PC-9 (cell line): ENCODE results near the gene MS4A6A. TPM values are rescaled to one million over a fixed set of nuclear protein-coding genes. Genes with fewer than 3 reads are reported as not detected.
"Not testable (repeated sequence)": the region's sequence is repeated elsewhere in the genome, so short reads cannot be mapped to it uniquely, and the experiment has no call there.

Source experiments
- BruUV-seq: library from RNA; stranded (reverse); fragments of 400-500 nt; replicated peaks from 2 replicates; lab custom pipeline; 2021; lab: Mats Ljungman, UMichigan
- CTCF ChIA-PET: fragments of 300-600 bp; sonication (Branson Sonifier 250); formaldehyde crosslinking; loops from one replicate; lab custom pipeline; 2022; ENCODE audit warnings: antibody characterized with exemption; lab: Charles Lee
- POLR2A ChIA-PET: fragments of 300-600 bp; sonication (Branson Sonifier 250); formaldehyde crosslinking; loops from one replicate; lab custom pipeline; 2022; ENCODE audit warnings: antibody characterized with exemption; ENCODE audit not compliant: unreplicated experiment; lab: Charles Lee
- DNase-seq, 2 experiments: peaks; one replicate each; pipeline versions ENCODE4 v3.0.0 to v3.0.0-alpha.2; 2015 to 2022; ENCODE audit warnings: mixed read lengths in 1 of 2
- H2AFZ ChIP-seq: fragments of 200-600 bp; sonication (generic); 2 replicates; pipeline ENCODE4 v1.8.1; 2017; ENCODE audit warnings: antibody characterized with exemption
- H3F3A ChIP-seq: fragments of 200-600 bp; sonication (generic); 2 replicates; pipeline ENCODE4 v1.8.1; 2017; ENCODE audit warnings: antibody characterized with exemption, mild to moderate bottlenecking, low read depth; ENCODE audit not compliant: insufficient read depth
- H3K27ac ChIP-seq: fragments of 200-600 bp; sonication (generic); 2 replicates; pipeline ENCODE4 v1.6.1; 2016; ENCODE audit warnings: mixed run types
- H3K27me3 ChIP-seq: fragments of 200-600 bp; sonication (generic); 2 replicates; pipeline ENCODE4 v1.6.1; 2016; ENCODE audit warnings: low read depth, mixed run types; ENCODE audit not compliant: insufficient read depth
- H3K36me3 ChIP-seq: fragments of 200-600 bp; sonication (generic); 2 replicates; pipeline ENCODE4 v1.6.1; 2016; ENCODE audit warnings: low read depth, mixed run types
- H3K4me1 ChIP-seq: fragments of 200-600 bp; sonication (generic); replicated peaks from 2 replicates; pipeline ENCODE4 v1.6.1; 2016; ENCODE audit warnings: mixed run types; ENCODE audit not compliant: insufficient read depth
- H3K4me2 ChIP-seq: fragments of 200-600 bp; sonication (generic); 2 replicates; pipeline ENCODE4 v1.6.1; 2017; ENCODE audit warnings: mixed run types
- H3K4me3 ChIP-seq: fragments of 200-600 bp; sonication (generic); 2 replicates; pipeline ENCODE4 v1.6.1; 2016; ENCODE audit warnings: mixed run types
- H3K79me2 ChIP-seq: fragments of 200-600 bp; sonication (generic); 2 replicates; pipeline ENCODE4 v1.6.1; 2017; ENCODE audit warnings: low read depth, mixed run types
- H3K9me2 ChIP-seq: fragments of 200-600 bp; sonication (generic); 2 replicates; pipeline ENCODE4 v1.8.1; 2017; ENCODE audit warnings: mild to moderate bottlenecking; ENCODE audit not compliant: insufficient read depth
- H3K9me3 ChIP-seq: fragments of 200-600 bp; sonication (generic); 2 replicates; pipeline ENCODE4 v1.8.1; 2016; ENCODE audit warnings: low read depth; ENCODE audit not compliant: insufficient read depth
- H4K20me1 ChIP-seq: fragments of 200-600 bp; sonication (generic); 2 replicates; pipeline ENCODE4 v1.8.1; 2017; ENCODE audit not compliant: insufficient read depth
- CTCF ChIP-seq: fragments of 200-600 bp; sonication (generic); conservative IDR thresholded peaks from 2 replicates; pipeline ENCODE4 v1.6.1; 2017; ENCODE audit warnings: mixed run types, antibody characterized with exemption, mild to moderate bottlenecking, moderate library complexity
- EZH2 ChIP-seq: fragments of 200-600 bp; sonication (generic); IDR thresholded peaks from 2 replicates; pipeline ENCODE4 v1.8.0; 2017; ENCODE audit warnings: antibody characterized with exemption, low read depth
- intact Hi-C: fragments of 100-400 bp; cut with micrococcal nuclease; formaldehyde crosslinking; loops from one replicate; pipeline ENCODE4 v1.10.0; 2022; ENCODE audit not compliant: unreplicated experiment
- total RNA-seq: library from RNA; stranded (reverse); gene quantifications from 2 replicates; pipeline ENCODE4 v1.2.3, GENCODE V29; 2021

Gene MS4A6A
- total RNA-seq, 1 experiment from 2014 or later = not detected

GRCh38 chr11:60193687-60194433 is 11.0 kb upstream of the MS4A6A start:
- Histone ChIP-seq H3K27me3 (no peaks in the 10 kb centered on the region), H3K4me2 (no peak overlapping the region), H3K9me3 (no peaks in the 10 kb centered on the region), H3K79me2 (no peaks in the 10 kb centered on the region), H3K4me1 (no peaks in the 10 kb centered on the region), H3K36me3 (no peaks in the 10 kb centered on the region), H3K9me2 (no peaks in the 10 kb centered on the region), H4K20me1 (no peaks in the 10 kb centered on the region), H3K27ac (no peak overlapping the region), H2AFZ (no peak overlapping the region), H3F3A (no peaks in the 10 kb centered on the region), H3K4me3 (no peak overlapping the region)
- POLR2A ChIA-PET = no interaction called here
- TF ChIP-seq EZH2 (no peak), CTCF (peak; percentile 91)
- intact Hi-C loops = loop anchor here (2.0 to 5.0 kb wide), 2 partner anchors 272 to 371 kb away; no protein-coding TSS in a partner anchor
- BruUV-seq = no TSS peak
- DNase-seq = peak; percentile 43 to 51
- CTCF ChIA-PET = no interaction called here

- H3K4me2 ChIP-seq, CTCF ChIA-PET, H4K20me1 ChIP-seq, H3K4me3 ChIP-seq, H3K79me2 ChIP-seq, H3F3A ChIP-seq, H3K27me3 ChIP-seq, H3K36me3 ChIP-seq, H3K4me1 ChIP-seq, BruUV-seq, H2AFZ ChIP-seq, H3K9me2 ChIP-seq, POLR2A ChIA-PET, H3K27ac ChIP-seq, DNase-seq, H3K9me3 ChIP-seq: not testable (repeated sequence)
- intact Hi-C loops = loop anchor here (2.0 to 5.0 kb wide), 2 partner anchors 270 to 370 kb away; no protein-coding TSS in a partner anchor
Measured at GRCh38 chr11:60192564-60192963, 9.7 kb upstream of the MS4A6A start.

DNA sequence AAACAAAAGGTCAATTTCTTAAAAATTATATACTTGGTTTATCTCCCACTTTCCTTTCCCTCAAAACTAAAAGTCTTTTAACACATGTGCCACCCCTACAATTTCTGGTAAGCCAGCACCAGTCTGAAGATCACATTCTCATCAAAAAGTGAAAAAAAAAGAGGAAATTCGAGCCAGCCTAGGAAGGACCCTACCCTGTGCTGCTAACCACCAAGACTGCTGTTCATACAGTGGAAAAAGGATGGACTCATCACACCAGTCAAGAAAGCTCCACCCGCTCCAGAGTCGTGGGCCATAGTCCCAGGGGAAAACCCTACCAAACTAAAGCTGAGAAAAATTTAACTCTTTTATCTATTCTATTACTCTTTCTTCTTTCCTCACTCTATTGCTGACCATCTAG is 5.6 kb upstream of the MS4A6A start:
- H3K9me3 ChIP-seq, POLR2A ChIA-PET, H3K79me2 ChIP-seq, H3K36me3 ChIP-seq, H3K4me1 ChIP-seq, H3K27me3 ChIP-seq, H2AFZ ChIP-seq, DNase-seq, intact Hi-C loops, H3F3A ChIP-seq, H4K20me1 ChIP-seq, H3K27ac ChIP-seq, H3K4me3 ChIP-seq, H3K9me2 ChIP-seq, CTCF ChIA-PET, BruUV-seq, H3K4me2 ChIP-seq: not testable (repeated sequence)

DNA sequence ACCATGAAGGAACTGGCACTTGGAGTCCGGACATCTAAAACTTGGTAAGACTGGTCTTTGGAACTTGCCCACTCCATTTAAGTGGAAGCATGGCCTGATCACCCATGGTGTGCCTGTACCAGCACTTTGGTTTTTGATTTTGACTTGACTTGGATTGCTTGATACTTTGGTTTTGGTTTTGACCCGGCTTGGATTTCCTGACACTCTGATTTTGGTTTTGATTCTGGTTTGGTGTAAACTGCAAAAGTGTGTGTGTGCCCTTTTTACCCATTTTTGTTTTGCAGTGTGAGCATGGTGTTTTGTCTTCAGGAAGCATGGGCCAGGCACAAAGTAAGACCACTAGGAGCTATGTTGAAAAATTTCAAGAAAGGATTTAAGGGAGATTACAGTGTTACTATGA is 3.2 kb upstream of the MS4A6A start:
- BruUV-seq, DNase-seq, intact Hi-C loops, H3K9me3 ChIP-seq, H3F3A ChIP-seq, POLR2A ChIA-PET, H3K27ac ChIP-seq, H3K4me1 ChIP-seq, H4K20me1 ChIP-seq, H3K4me2 ChIP-seq, H2AFZ ChIP-seq, H3K79me2 ChIP-seq, H3K9me2 ChIP-seq, CTCF ChIA-PET, H3K36me3 ChIP-seq, H3K4me3 ChIP-seq, H3K27me3 ChIP-seq: not testable (repeated sequence)

GRCh38 chr11:60185512-60185827 is 2.6 kb upstream of the MS4A6A start:
- H3K4me3 ChIP-seq, H3K79me2 ChIP-seq, H3F3A ChIP-seq, intact Hi-C loops, POLR2A ChIA-PET, H3K36me3 ChIP-seq, H4K20me1 ChIP-seq, H3K27ac ChIP-seq, H3K9me3 ChIP-seq, BruUV-seq, H3K27me3 ChIP-seq, H3K4me1 ChIP-seq, CTCF ChIA-PET, H3K9me2 ChIP-seq, DNase-seq, H3K4me2 ChIP-seq: not testable (repeated sequence)
- peak overlapping the region; percentile 13; the same call in 1 of the 2 replicates for H2AFZ ChIP-seq
